Gastrocnemius medialis (tissue), 4 donors: Measurements from ENCODE around the gene HBA1. TPM values are rescaled to one million over a fixed set of nuclear protein-coding genes. Genes with fewer than 3 reads are reported as not detected.

Experiments used
- ATAC-seq, 2 donors: fragments of 150-250 bp; one replicate each; pipeline ENCODE4 v1.9.1; 2016
- DNase-seq, 2 donors: peaks; one replicate each; pipeline ENCODE4 v3.0.0-alpha.2; 2019
- H3K27ac ChIP-seq, 4 donors: fragments of 200-600 bp; sonication (generic); 1 replicate in 1 of 4; 2 replicates in 3 of 4; pipeline ENCODE4 v1.5.1; 2016 to 2018; ENCODE audit warnings: mild to moderate bottlenecking in 2 of 4, moderate library complexity in 1 of 4
- H3K27me3 ChIP-seq, 3 donors: fragments of 200-600 bp; sonication (generic) in 2 of 3; 1 replicate in 1 of 3; 2 replicates in 2 of 3; pipeline versions ENCODE4 v1.5.1 to v1.6.0; 2016 to 2019; ENCODE audit warnings: mild to moderate bottlenecking in 1 of 3, moderate library complexity in 1 of 3
- H3K36me3 ChIP-seq, 2 donors: fragments of 200-600 bp; sonication (generic) in 1 of 2; one replicate each; pipeline ENCODE4 v1.5.1; 2017 to 2018
- H3K4me1 ChIP-seq, 2 donors: fragments of 200-600 bp; sonication (generic) in 1 of 2; one replicate each; pipeline ENCODE4 v1.5.1; 2016 to 2017; ENCODE audit warnings: mild to moderate bottlenecking in 2 of 2
- H3K4me3 ChIP-seq, 4 donors: fragments of 200-600 bp; sonication (generic) in 3 of 4; 1 replicate in 1 of 4; 2 replicates in 3 of 4; pipeline ENCODE4 v1.5.1; 2016 to 2019; ENCODE audit warnings: mild to moderate bottlenecking in 2 of 4
- H3K9me3 ChIP-seq, 3 donors: fragments of 200-600 bp; sonication (generic) in 2 of 3; 1 replicate in 1 of 3; 2 replicates in 2 of 3; pipeline ENCODE4 v1.5.1; 2016 to 2019
- CTCF ChIP-seq, 5 experiments: fragments of 450-650 bp in 3 of 5; fragments of 200-600 bp in 2 of 5; sonication (generic) in 2 of 5; IDR thresholded peaks in 4 of 5; conservative IDR thresholded peaks in 1 of 5; 1 replicate in 4 of 5; 2 replicates in 1 of 5; pipeline ENCODE4 v1.5.1; 2016 to 2019; ENCODE audit warnings: antibody characterized with exemption in 5 of 5, mild to moderate bottlenecking in 3 of 5, moderate library complexity in 3 of 5
- POLR2A ChIP-seq, 2 donors: fragments of 450-650 bp; IDR thresholded peaks; one replicate each; pipeline ENCODE4 v1.6.1; 2017; ENCODE audit warnings: antibody characterized with exemption in 2 of 2, mild to moderate bottlenecking in 2 of 2, moderate library complexity in 2 of 2
- in situ Hi-C, 4 donors: fragments of 200-750 bp; cut with MboI; loops; one replicate each; pipeline versions ENCODE4 v1.15.0 to v1.8.0; 2017; ENCODE audit warnings: low sequenced_read_pairs in 4 of 4
- intact Hi-C: fragments of 100-400 bp; cut with DNase I; formaldehyde crosslinking; loops from one replicate; pipeline ENCODE4 v1.15.1; 2023; ENCODE audit warnings: low total_unique reads
- total RNA-seq, 4 donors: library from RNA; depleted of rRNA; stranded (reverse); fragments of >200 nt; gene quantifications; one replicate each; pipeline versions ENCODE4 v1.1.0 to v1.2.3, GENCODE V29; 2016

Gene HBA1
- total RNA-seq, 4 donors from 2014 or later = 12.3 to 172 (median 49.7) TPM; not detected in 1

- H3K36me3 ChIP-seq = peaks cover 0 to 9% of the 10 kb centered on the region in 2 donors
- DNase-seq (no peak), ATAC-seq (no peak)
- H3K4me3 ChIP-seq = no peak overlapping the region
- peaks cover 8 to 10% of the 10 kb centered on the region in 2 donors for H3K4me1 ChIP-seq
- H3K9me3 ChIP-seq = no peaks in the 10 kb centered on the region
- intact Hi-C loops = no loop called here
- H3K27me3 ChIP-seq = peaks cover 30 to 33% (median 32%) of the 10 kb centered on the region in 3 donors
- H3K27ac ChIP-seq = no peak overlapping the region
- in situ Hi-C loops = loop anchor here in 2 of 4 donors (5.0 kb wide), 1 partner anchor 76 kb away; no protein-coding TSS in a partner anchor
- TF ChIP-seq CTCF (IDR thresholded peaks at IDR 0.05 in 4 of 5, conservative IDR thresholded peaks at IDR 0.05 in 1 of 5) (no peak), POLR2A (IDR thresholded peaks at IDR 0.05) (no peak)
These were observed 6.5 kb downstream of the HBA1 start for GRCh38 chr16:183005-183404.

- Histone ChIP-seq H3K4me3 (no peak overlapping the region), H3K27ac (no peak overlapping the region), H3K9me3 (no peaks in the 10 kb centered on the region), H3K36me3 (peaks cover 8 to 28% of the 10 kb centered on the region in 2 donors), H3K27me3 (peaks cover 9 to 11% (median 11%) of the 10 kb centered on the region in 3 donors), H3K4me1 (peaks cover 8 to 10% of the 10 kb centered on the region in 2 donors)
- TF ChIP-seq CTCF (IDR thresholded peaks at IDR 0.05 in 4 of 5, conservative IDR thresholded peaks at IDR 0.05 in 1 of 5) = no peak
- no peak for TF ChIP-seq POLR2A (IDR thresholded peaks at IDR 0.05)
- intact Hi-C loops = no loop called here
- in situ Hi-C loops = no loop called here
- DNase-seq = no peak
- ATAC-seq = no peak
These were observed 8.7 kb downstream of the HBA1 start for GRCh38 chr16:185213-185612.

- H3K4me1 ChIP-seq = peaks cover 6 to 7% of the 10 kb centered on the region in 2 donors
- ATAC-seq = no peak
- in situ Hi-C loops = no loop called here
- TF ChIP-seq CTCF (IDR thresholded peaks at IDR 0.05 in 4 of 5, conservative IDR thresholded peaks at IDR 0.05 in 1 of 5) = no peak
- TF ChIP-seq POLR2A (IDR thresholded peaks at IDR 0.05) = no peak
- no peak overlapping the region for H3K27ac ChIP-seq
- DNase-seq = no peak
- peaks cover 8 to 33% of the 10 kb centered on the region in 2 donors for H3K36me3 ChIP-seq
- no peak overlapping the region for H3K4me3 ChIP-seq
- H3K27me3 ChIP-seq = peaks cover 5 to 7% (median 7%) of the 10 kb centered on the region in 3 donors
- H3K9me3 ChIP-seq = no peaks in the 10 kb centered on the region
- intact Hi-C loops = no loop called here
These were observed 9.2 kb downstream of the HBA1 start for GRCh38 chr16:185691-186090.

- Histone ChIP-seq H3K27me3 (no peaks in the 10 kb centered on the region), H3K4me1 (no peaks in the 10 kb centered on the region), H3K27ac (no peak overlapping the region), H3K4me3 (no peak overlapping the region), H3K9me3 (no peaks in the 10 kb centered on the region), H3K36me3 (peaks cover 8 to 48% of the 10 kb centered on the region in 2 donors)
- DNase-seq (no peak), ATAC-seq (no peak)
- in situ Hi-C loops (no loop called here), intact Hi-C loops (no loop called here)
- no peak for TF ChIP-seq POLR2A (IDR thresholded peaks at IDR 0.05)
These were observed 10.8 kb downstream of the HBA1 start for GRCh38 chr16:187330-187729.

- Histone ChIP-seq H3K9me3 (no peaks in the 10 kb centered on the region), H3K27ac (no peak overlapping the region), H3K36me3 (peaks cover 13 to 61% of the 10 kb centered on the region in 2 donors), H3K27me3 (no peaks in the 10 kb centered on the region), H3K4me1 (no peaks in the 10 kb centered on the region), H3K4me3 (no peak overlapping the region)
- no peak for ATAC-seq
- TF ChIP-seq POLR2A (IDR thresholded peaks at IDR 0.05) (no peak), CTCF (IDR thresholded peaks at IDR 0.05 in 4 of 5, conservative IDR thresholded peaks at IDR 0.05 in 1 of 5) (no peak)
- intact Hi-C loops (no loop called here), in situ Hi-C loops (no loop called here)
- no peak for DNase-seq
These were observed 12.2 kb downstream of the HBA1 start for GRCh38 chr16:188674-189073.
